HepG2 (cell line): Measurements from ENCODE around the gene PLVAP. TPM values are rescaled to one million over a fixed set of nuclear protein-coding genes. Genes with fewer than 3 reads are reported as not detected.

Experiments
- ARNT ChIP-seq: fragments of 450-650 bp; IDR thresholded peaks from 2 replicates; pipeline ENCODE4 v1.6.1; 2017
- BHLHE40 ChIP-seq: IDR thresholded peaks from 2 replicates; pipeline ENCODE4 v1.6.1; 2011; ENCODE audit warnings: low read length, improper control_type of control experiment
- DMAP1 ChIP-seq: IDR thresholded peaks from 2 replicates; pipeline ENCODE4 v1.6.1; 2016
- FLYWCH1 ChIP-seq: sonication (generic); formaldehyde crosslinking; IDR thresholded peaks from 2 replicates; pipeline ENCODE4 v1.8.1; 2023; ENCODE audit warnings: mild to moderate bottlenecking, missing genetic modification reagents
- HNRNPL ChIP-seq: fragments of 200-400 bp; formaldehyde crosslinking; IDR thresholded peaks from 2 replicates; pipeline ENCODE4 v1.6.1; 2017; ENCODE audit warnings: mild to moderate bottlenecking, low read depth, low read length
- HOXA3 ChIP-seq: sonication (generic); formaldehyde crosslinking; IDR thresholded peaks from 2 replicates; pipeline ENCODE4 v1.5.0; 2020; ENCODE audit warnings: missing genetic modification reagents
- MAFF ChIP-seq: IDR thresholded peaks from 2 replicates; pipeline ENCODE4 v1.6.1; 2011; ENCODE audit warnings: low read depth, low read length, improper control_type of control experiment
- MTF1 ChIP-seq: sonication (generic); formaldehyde crosslinking; IDR thresholded peaks from 2 replicates; pipeline ENCODE4 v1.5.0; 2020; ENCODE audit warnings: missing genetic modification reagents
- NR2F6 ChIP-seq, 2 experiments: IDR thresholded peaks; 2 replicates each; pipeline ENCODE4 v1.6.1; 2016; ENCODE audit warnings: antibody characterized with exemption in 1 of 2, mild to moderate bottlenecking in 1 of 2
- POLR2AphosphoS5 ChIP-seq: IDR thresholded peaks from 2 replicates; pipeline ENCODE4 v1.6.1; 2012; ENCODE audit warnings: low read depth, low read length
- SIN3B ChIP-seq: fragments of 150-350 bp; IDR thresholded peaks from 2 replicates; pipeline ENCODE4 v1.6.1; 2014; ENCODE audit warnings: low read length
- SKI ChIP-seq: fragments of 450-650 bp; IDR thresholded peaks from one replicate; pipeline ENCODE4 v1.6.1; 2018; ENCODE audit warnings: mild to moderate bottlenecking; ENCODE audit not compliant: partially characterized antibody
- TFE3 ChIP-seq: IDR thresholded peaks from 2 replicates; pipeline ENCODE4 v1.6.1; 2016
- TP53 ChIP-seq: sonication (generic); formaldehyde crosslinking; conservative IDR thresholded peaks from 2 replicates; pipeline ENCODE4 v1.4.0; 2020; ENCODE audit warnings: missing genetic modification reagents
- XBP1 ChIP-seq: sonication (generic); formaldehyde crosslinking; IDR thresholded peaks from 2 replicates; pipeline ENCODE4 v1.5.0; 2020; ENCODE audit warnings: missing genetic modification reagents
- YEATS4 ChIP-seq: sonication (generic); formaldehyde crosslinking; IDR thresholded peaks from 2 replicates; pipeline ENCODE4 v1.4.0; 2020; ENCODE audit warnings: missing genetic modification reagents, borderline replicate concordance
- ZBTB26 ChIP-seq: IDR thresholded peaks from 2 replicates; pipeline ENCODE4 v1.6.1; 2016; ENCODE audit warnings: missing compliant biosample characterization, missing genetic modification reagents, borderline replicate concordance
- ZBTB39 ChIP-seq: sonication (generic); formaldehyde crosslinking; IDR thresholded peaks from 2 replicates; pipeline ENCODE4 v1.5.0; 2020; ENCODE audit warnings: missing genetic modification reagents
- ZBTB42 ChIP-seq: sonication (generic); formaldehyde crosslinking; IDR thresholded peaks from 2 replicates; pipeline ENCODE4 v1.5.0; 2020; ENCODE audit warnings: mild to moderate bottlenecking, missing genetic modification reagents
- ZNF12 ChIP-seq: sonication (generic); formaldehyde crosslinking; IDR thresholded peaks from 2 replicates; pipeline ENCODE4 v1.5.0; 2020; ENCODE audit warnings: missing genetic modification reagents
- ZNF160 ChIP-seq: sonication (generic); formaldehyde crosslinking; IDR thresholded peaks from 2 replicates; pipeline ENCODE4 v1.8.0; 2022; ENCODE audit warnings: mild to moderate bottlenecking, inconsistent platforms, missing genetic modification reagents
- ZNF335 ChIP-seq: sonication (generic); formaldehyde crosslinking; IDR thresholded peaks from 2 replicates; pipeline ENCODE4 v1.4.0; 2020; ENCODE audit warnings: missing genetic modification reagents
- ZNF354B ChIP-seq: sonication (generic); formaldehyde crosslinking; IDR thresholded peaks from 2 replicates; pipeline ENCODE4 v1.8.0; 2022; ENCODE audit warnings: mild to moderate bottlenecking, missing genetic modification reagents
- ZNF569 ChIP-seq: sonication (generic); formaldehyde crosslinking; IDR thresholded peaks from 2 replicates; pipeline ENCODE4 v1.5.0; 2020; ENCODE audit warnings: mild to moderate bottlenecking, missing genetic modification reagents, moderate library complexity, borderline replicate concordance
- ZNF770 ChIP-seq: sonication (generic); formaldehyde crosslinking; IDR thresholded peaks from 2 replicates; pipeline ENCODE4 v1.5.0; 2020; ENCODE audit warnings: mild to moderate bottlenecking, missing genetic modification reagents
- ZNF782 ChIP-seq: sonication (generic); formaldehyde crosslinking; IDR thresholded peaks from 2 replicates; pipeline ENCODE4 v1.4.0; 2020; ENCODE audit warnings: missing genetic modification reagents, mild to moderate bottlenecking, borderline replicate concordance
- polyA plus RNA-seq, 8 experiments: library from polyadenylated mRNA; depleted of rRNA in 3 of 8; stranded (reverse) in 7 of 8; unstranded in 1 of 8; fragments of >200 nt; fragmentation: Illumina TruSeq in 4 of 8; extraction: Trizol in 4 of 8; gene quantifications; 2 replicates each; pipeline versions ENCODE4 v1.2.1 to v1.2.3, GENCODE V29; 2011 to 2016; ENCODE audit warnings: low read depth in 4 of 8, missing spikeins in 1 of 8, mixed read lengths in 1 of 8; ENCODE audit not compliant: insufficient read depth in 1 of 8
- total RNA-seq, 5 experiments: library from RNA; depleted of rRNA; stranded (reverse); fragments of >200 nt; fragmentation: Illumina TruSeq; extraction: Trizol; gene quantifications; 2 replicates each; pipeline ENCODE4 v1.2.3, GENCODE V29; 2016; ENCODE audit warnings: low read depth in 1 of 5

Gene PLVAP
- total and polyA plus RNA-seq, 2 of the 13 experiments (the other 11 are each of a cell fraction or from before 2014, with no cell fraction given), result 0.26 TPM; not detected in 1

GRCh38 chr19:17303167-17303939 is 73.8 kb downstream of the PLVAP start, which contains the start of gene ABHD8 (continued):
- peak; percentile 37; the same call in 1 of the 2 replicates for TF ChIP-seq YEATS4 (CRISPR knock-in tag)
- TF ChIP-seq XBP1, result no peak
- no peak for TF ChIP-seq SIN3B
- peak; percentile 49; the same call in 1 of the 2 replicates for TF ChIP-seq BHLHE40
- TF ChIP-seq ZBTB42, result 0 out of 2 replicates have a peak, but pooled peaks have one; percentile 38
- TF ChIP-seq DMAP1, result no peak
- TF ChIP-seq MAFF, result no peak
- TF ChIP-seq ZNF770 (CRISPR knock-in tag), result no peak
- peak; percentile 77 for TF ChIP-seq HNRNPL
- peak; percentile 32; the same call in 1 of the 2 replicates for TF ChIP-seq POLR2AphosphoS5
- TF ChIP-seq ZNF782 (CRISPR knock-in tag), result no peak
- no peak for TF ChIP-seq TFE3
- TF ChIP-seq ARNT, result no peak
- TF ChIP-seq ZNF354B (CRISPR knock-in tag), result no peak
- TF ChIP-seq MTF1 (CRISPR knock-in tag), result no peak
- no peak for TF ChIP-seq FLYWCH1 (CRISPR knock-in tag)
- TF ChIP-seq ZBTB39 (CRISPR knock-in tag), result no peak
- peak; percentile 55; the same call in 1 of the 2 replicates for TF ChIP-seq ZNF335 (CRISPR knock-in tag)
- peak; percentile 69; the same call in 1 of the 2 replicates for TF ChIP-seq HOXA3
- TF ChIP-seq NR2F6 (IDR thresholded peaks at IDR 0.05), result no peak; the same call in 1 of the 2 replicates
- peak; percentile 70; the same call in 1 of the 2 replicates for TF ChIP-seq NR2F6 (CRISPR knock-in tag; IDR thresholded peaks at IDR 0.05)
- no peak for TF ChIP-seq ZNF12 (CRISPR knock-in tag)
- TF ChIP-seq ZBTB26 (CRISPR knock-in tag), result no peak
- peak; percentile 86; the same call in 1 of the 2 replicates for TF ChIP-seq ZNF160
- peak; percentile 54 for TF ChIP-seq SKI
- TF ChIP-seq ZNF569, result no peak
- TF ChIP-seq TP53, result no peak
